Activated T-cell treated with anti-CD3 and anti-CD28 coated beads for 48 hours (primary cell): ENCODE results near the gene CATSPER4.
A peak's percentile ranks its signal among the peaks of the same experiment; 100 is the strongest.
"Not testable (repeated sequence)": the region's sequence is repeated elsewhere in the genome, so short reads cannot be mapped to it uniquely, and the experiment has no call there.

Experiments
- DNase-seq: peaks from one replicate; pipeline ENCODE4 v3.0.0-alpha.2; 2020; ENCODE audit warnings: low read depth

CATSPER4 gene

GRCh38 chr1:26195805-26196204, 5.4 kb downstream of the CATSPER4 start:
- DNase-seq, result no peak

- no peak for DNase-seq
Measured at GRCh38 chr1:26197301-26197700, 6.9 kb downstream of the CATSPER4 start.

GRCh38 chr1:26197813-26198212, 7.4 kb downstream of the CATSPER4 start:
- no peak for DNase-seq

GRCh38 chr1:26200413-26200812, 10.0 kb downstream of the CATSPER4 start:
- no peak for DNase-seq

GRCh38 chr1:26203642-26204318, 13.4 kb downstream of the CATSPER4 start:
- no peak for DNase-seq

GRCh38 chr1:26210147-26210870, 19.9 kb downstream of the CATSPER4 start:
- no peak for DNase-seq

- DNase-seq, result no peak
Measured at GRCh38 chr1:26212726-26213125, 22.3 kb downstream of the CATSPER4 start.

- DNase-seq, result no peak
Measured at GRCh38 chr1:26213335-26213905, 23.0 kb downstream of the CATSPER4 start.

- no peak for DNase-seq
Measured at GRCh38 chr1:26215246-26215645, 24.8 kb downstream of the CATSPER4 start.

GRCh38 chr1:26218906-26219494, 28.6 kb downstream of the CATSPER4 start:
- DNase-seq, result no peak

GRCh38 chr1:26220199-26220912, 30.0 kb downstream of the CATSPER4 start:
- no peak for DNase-seq

- no peak for DNase-seq
Measured at GRCh38 chr1:26221094-26221493, 30.7 kb downstream of the CATSPER4 start.

GRCh38 chr1:26224606-26225005, 34.2 kb downstream of the CATSPER4 start:
- DNase-seq, result no peak

GRCh38 chr1:26225033-26225831, 34.8 kb downstream of the CATSPER4 start:
- peak; percentile 31 for DNase-seq

GRCh38 chr1:26230682-26231081, 40.3 kb downstream of the CATSPER4 start:
- DNase-seq, result not testable (repeated sequence)

- peak; percentile 98 for DNase-seq
Measured at GRCh38 chr1:26233903-26234643, 43.7 kb downstream of the CATSPER4 start, which contains the start of gene CEP85. Gene CEP85 (plus strand): TSS chr1:26234200. CDS start chr1:26239784, 5,584 bp downstream.

- DNase-seq, result no peak
Measured at GRCh38 chr1:26234644-26235370, 44.4 kb downstream of the CATSPER4 start.

GRCh38 chr1:26237230-26237966, 47.0 kb downstream of the CATSPER4 start:
- DNase-seq, result no peak

- DNase-seq, result no peak
Measured at GRCh38 chr1:26239936-26240335, 49.5 kb downstream of the CATSPER4 start.
